ENCODE results near the gene KLHL4. TPM values are rescaled to one million over a fixed set of nuclear protein-coding genes. Genes with fewer than 3 reads are reported as not detected.
"Not testable (repeated sequence)": the region's sequence is repeated elsewhere in the genome, so short reads cannot be mapped to it uniquely, and the experiment has no call there.

The KLHL4 gene
- total RNA-seq, 2 experiments from 2014 or later: 0.10 TPM; not detected in 1

DNA sequence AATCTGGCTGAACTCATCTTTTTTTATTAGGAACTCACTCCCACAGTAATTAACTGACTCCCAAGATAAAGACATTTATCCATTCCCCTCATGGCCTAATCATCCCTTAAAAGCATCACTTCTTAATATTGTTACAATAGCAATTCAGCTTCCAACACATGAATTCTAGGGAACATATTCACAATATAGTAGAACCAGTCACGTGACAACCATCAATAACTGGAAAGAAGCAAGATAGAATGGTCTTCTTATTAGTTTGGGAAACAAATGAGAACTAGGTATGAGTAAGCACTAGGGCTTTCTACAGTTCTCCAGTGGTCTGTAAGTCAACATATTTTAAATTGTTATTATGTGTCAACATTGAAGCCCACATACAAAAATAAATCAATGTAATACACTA lies 170.1 kb downstream of the KLHL4 start:
- POLR2A ChIA-PET: no interaction called here
- no peaks in the 10 kb centered on the region for H3K36me3 Mint-ChIP-seq
- CTCF ChIA-PET: no interaction called here
- H3K27ac Mint-ChIP-seq: no peak overlapping the region
- H3K9me3 Mint-ChIP-seq: no peaks in the 10 kb centered on the region
- no peaks in the 10 kb centered on the region for H3K4me1 Mint-ChIP-seq (ENCODE audit: low read depth)
- intact Hi-C loops (cut with micrococcal nuclease): no loop called here
- no peaks in the 10 kb centered on the region for H3K27me3 Mint-ChIP-seq
- H3K4me3 Mint-ChIP-seq: no peak overlapping the region
- no peak for DNase-seq

DNA sequence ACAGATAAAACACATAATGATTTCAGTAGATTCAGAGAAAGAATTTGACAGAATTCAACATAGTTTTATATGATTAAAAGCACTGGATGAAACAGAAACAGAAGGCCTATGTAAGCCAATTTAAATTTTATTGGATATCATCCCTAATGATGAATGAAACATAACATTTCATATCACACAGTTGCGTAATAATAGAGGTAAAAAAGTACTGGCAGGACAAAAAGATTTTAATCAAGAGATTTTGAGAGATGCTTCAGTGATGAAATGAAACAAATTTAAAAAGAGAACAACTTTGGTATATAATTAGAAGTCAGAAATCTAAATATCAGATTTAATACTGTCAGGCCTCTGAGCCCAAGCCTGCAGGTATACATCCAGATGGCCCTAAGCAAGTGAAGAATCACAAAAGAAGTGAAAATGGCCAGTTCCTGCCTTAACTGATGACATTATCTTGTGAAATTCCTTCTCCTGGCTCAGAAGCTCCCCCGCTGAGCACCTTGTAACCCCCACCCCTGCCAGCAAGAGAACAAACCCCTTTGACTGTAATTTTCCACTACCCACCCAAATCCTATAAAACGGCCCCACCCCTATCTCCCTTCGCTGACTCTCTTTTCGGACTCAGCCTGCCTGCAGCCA lies 170.6 kb downstream of the KLHL4 start:
- DNase-seq; H3K27me3 Mint-ChIP-seq; H3K36me3 Mint-ChIP-seq; H3K27ac Mint-ChIP-seq; CTCF ChIA-PET; H3K4me1 Mint-ChIP-seq (ENCODE audit: low read depth); H3K4me3 Mint-ChIP-seq; H3K9me3 Mint-ChIP-seq; intact Hi-C loops (cut with micrococcal nuclease); POLR2A ChIA-PET: not testable (repeated sequence)

DNA sequence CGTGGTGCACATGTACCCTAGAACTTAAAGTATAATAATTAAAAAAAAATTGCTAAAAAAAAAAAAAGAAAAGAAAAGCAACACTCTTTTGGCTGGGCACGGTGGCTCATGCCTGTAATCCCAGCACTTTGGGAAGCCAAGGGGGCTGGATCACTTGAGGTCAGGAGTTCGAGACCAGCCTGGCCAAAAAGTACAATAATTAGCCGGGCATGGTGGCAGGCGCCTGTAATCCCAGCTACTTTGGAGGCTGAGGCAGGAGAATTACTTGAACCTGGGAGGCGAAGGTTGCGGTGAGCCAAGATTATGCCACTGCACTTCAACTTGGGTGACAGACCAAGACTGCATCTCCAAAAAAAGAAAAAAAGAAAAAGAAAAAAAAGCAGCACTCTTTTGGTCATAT lies 171.6 kb downstream of the KLHL4 start:
- H3K4me1 Mint-ChIP-seq (ENCODE audit: low read depth); H3K9me3 Mint-ChIP-seq; H3K4me3 Mint-ChIP-seq; H3K27me3 Mint-ChIP-seq; intact Hi-C loops (cut with micrococcal nuclease); H3K27ac Mint-ChIP-seq; DNase-seq; CTCF ChIA-PET; POLR2A ChIA-PET; H3K36me3 Mint-ChIP-seq: not testable (repeated sequence)

DNA sequence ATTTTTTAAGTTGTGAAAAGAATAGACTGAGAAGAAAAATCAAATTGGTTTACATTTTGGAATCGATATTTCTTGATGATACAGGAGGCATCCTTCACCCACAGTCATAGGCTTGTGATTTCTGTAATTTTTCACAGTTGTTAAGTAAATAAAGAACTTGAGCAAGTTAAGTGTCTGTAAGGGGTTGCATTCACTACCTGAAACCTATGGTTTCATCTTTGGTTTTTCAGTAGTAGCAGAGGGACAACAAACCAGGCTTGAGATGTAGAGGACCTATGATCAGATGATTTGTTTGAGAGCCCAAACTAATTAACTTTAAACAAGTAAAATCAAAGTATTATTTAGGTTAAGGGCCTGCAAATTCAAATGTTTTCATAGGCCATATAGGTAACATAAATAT lies 175.6 kb downstream of the KLHL4 start:
- Mint-ChIP-seq H3K4me1 (ENCODE audit: low read depth) (no peaks in the 10 kb centered on the region), H3K36me3 (no peaks in the 10 kb centered on the region), H3K27me3 (no peaks in the 10 kb centered on the region), H3K4me3 (no peak overlapping the region), H3K27ac (no peak overlapping the region), H3K9me3 (no peaks in the 10 kb centered on the region)
- intact Hi-C loops (cut with micrococcal nuclease): no loop called here
- POLR2A ChIA-PET: no interaction called here
- CTCF ChIA-PET: no interaction called here
- no peak for DNase-seq

DNA sequence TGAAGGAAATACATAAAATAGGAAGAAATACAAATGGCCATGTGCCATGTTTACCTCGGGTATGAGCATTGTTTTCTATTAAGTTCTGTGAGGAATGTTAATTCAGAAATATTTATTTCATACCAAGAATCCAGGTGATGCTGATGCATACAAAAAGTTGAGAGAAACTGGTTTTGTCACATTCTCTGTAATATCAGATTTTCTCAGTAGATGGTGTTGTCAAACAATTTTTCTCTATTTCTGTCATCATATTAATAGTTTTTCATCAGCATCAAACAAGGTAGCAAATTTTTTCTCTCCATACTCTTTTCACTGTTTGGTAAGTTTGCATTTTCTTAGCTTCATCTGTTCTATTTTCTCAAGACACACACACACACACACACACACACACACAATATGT lies 179.8 kb downstream of the KLHL4 start:
- Mint-ChIP-seq H3K4me3 (no peak overlapping the region), H3K9me3 (no peaks in the 10 kb centered on the region), H3K4me1 (ENCODE audit: low read depth) (no peaks in the 10 kb centered on the region), H3K27ac (no peak overlapping the region), H3K27me3 (no peaks in the 10 kb centered on the region), H3K36me3 (no peaks in the 10 kb centered on the region)
- DNase-seq: no peak
- POLR2A ChIA-PET: no interaction called here
- intact Hi-C loops (cut with micrococcal nuclease): no loop called here
- CTCF ChIA-PET: no interaction called here

DNA sequence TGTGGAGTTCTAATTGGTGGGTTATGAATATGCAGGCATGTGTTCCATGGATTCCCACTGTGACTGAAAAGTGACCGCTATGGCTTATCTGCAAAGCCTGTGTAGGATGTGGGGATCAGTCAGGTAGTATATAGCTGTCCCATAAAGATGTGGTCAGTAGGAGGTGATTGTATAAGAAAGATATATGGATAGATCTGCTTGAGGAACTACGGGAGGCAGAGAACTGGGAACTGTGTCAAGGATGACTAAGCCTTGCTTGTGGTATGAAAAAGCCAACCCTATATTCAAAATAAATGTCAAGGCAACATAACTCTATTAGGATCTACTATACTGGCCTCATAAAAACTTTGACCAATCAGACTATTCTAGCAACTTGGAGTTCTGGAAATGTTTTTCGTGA lies 185.2 kb downstream of the KLHL4 start:
- ChIA-PET CTCF (no interaction called here), POLR2A (no interaction called here)
- H3K9me3 Mint-ChIP-seq: peaks cover 9% of the 10 kb centered on the region
- H3K4me3 Mint-ChIP-seq: no peak overlapping the region
- no peaks in the 10 kb centered on the region for H3K36me3 Mint-ChIP-seq
- no peak overlapping the region for H3K27ac Mint-ChIP-seq
- no peaks in the 10 kb centered on the region for H3K4me1 Mint-ChIP-seq (ENCODE audit: low read depth)
- H3K27me3 Mint-ChIP-seq: no peaks in the 10 kb centered on the region
- DNase-seq: no peak
- intact Hi-C loops (cut with micrococcal nuclease): no loop called here

DNA sequence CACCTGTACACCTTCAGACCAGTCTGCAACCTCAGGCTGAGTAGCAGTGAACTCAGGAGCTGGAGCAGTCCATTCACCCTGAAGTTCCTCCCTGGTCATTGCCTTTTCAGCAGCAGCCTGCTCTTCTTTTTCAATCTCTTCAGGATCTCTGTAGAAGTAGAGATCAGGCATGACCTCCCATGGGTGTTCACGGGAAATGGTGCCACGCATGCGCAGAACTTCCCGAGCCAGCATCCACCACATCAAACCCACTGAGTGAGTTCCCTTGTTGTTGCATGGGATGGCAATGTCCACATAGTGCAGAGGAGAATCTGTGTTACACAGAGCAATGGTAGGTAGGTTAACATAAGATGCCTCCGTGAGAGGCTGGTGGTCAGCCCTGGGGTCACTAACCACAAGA lies 185.9 kb downstream of the KLHL4 start:
- H3K4me1 Mint-ChIP-seq (ENCODE audit: low read depth); H3K4me3 Mint-ChIP-seq; DNase-seq; H3K36me3 Mint-ChIP-seq; H3K9me3 Mint-ChIP-seq; intact Hi-C loops (cut with micrococcal nuclease); CTCF ChIA-PET; H3K27me3 Mint-ChIP-seq; POLR2A ChIA-PET; H3K27ac Mint-ChIP-seq: not testable (repeated sequence)

DNA sequence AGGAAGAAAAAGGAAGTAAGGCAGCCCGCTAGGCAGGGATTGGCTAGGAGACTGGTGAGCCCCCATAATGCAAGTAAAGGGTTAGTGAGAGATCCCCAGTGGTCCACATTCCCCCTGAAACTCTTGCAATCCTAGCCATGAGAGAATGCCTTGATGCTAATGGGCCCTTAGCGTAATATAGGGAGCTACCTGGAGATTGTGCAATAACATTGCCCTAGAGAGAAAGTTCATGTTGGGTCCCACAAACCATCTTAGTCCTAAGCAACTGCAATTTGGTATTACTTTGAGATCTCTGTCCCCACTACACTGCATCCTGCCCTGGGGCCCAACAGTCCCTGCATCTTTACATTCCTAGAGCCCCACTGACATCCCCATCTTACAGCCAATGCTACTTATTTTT lies 188.5 kb downstream of the KLHL4 start:
- intact Hi-C loops (cut with micrococcal nuclease): no loop called here
- peaks cover 9% of the 10 kb centered on the region for H3K9me3 Mint-ChIP-seq
- no peaks in the 10 kb centered on the region for H3K27me3 Mint-ChIP-seq
- H3K4me1 Mint-ChIP-seq (ENCODE audit: low read depth): no peaks in the 10 kb centered on the region
- POLR2A ChIA-PET: no interaction called here
- no peak overlapping the region for H3K27ac Mint-ChIP-seq
- CTCF ChIA-PET: no interaction called here
- no peak overlapping the region for H3K4me3 Mint-ChIP-seq
- no peaks in the 10 kb centered on the region for H3K36me3 Mint-ChIP-seq
- DNase-seq: no peak

DNA sequence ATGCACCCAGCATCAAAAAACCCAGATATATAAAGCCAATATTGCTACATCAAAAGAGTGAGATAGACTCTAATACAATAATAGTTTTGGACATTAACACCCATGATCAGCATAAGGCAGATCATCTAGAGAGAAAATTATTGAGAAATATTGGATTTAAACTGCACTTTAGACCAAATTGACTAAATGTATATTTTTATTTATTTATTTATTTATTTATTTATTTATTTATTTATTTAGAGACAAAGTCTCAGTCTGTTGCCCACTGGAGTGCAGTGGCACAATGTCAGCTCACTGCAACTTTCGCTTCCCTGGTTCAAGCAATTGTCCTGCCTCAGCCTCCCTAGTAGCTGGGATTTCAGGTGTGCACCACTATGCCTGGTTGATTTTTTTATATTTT lies 193.0 kb downstream of the KLHL4 start:
- Mint-ChIP-seq H3K9me3 (peaks cover 14% of the 10 kb centered on the region), H3K4me1 (ENCODE audit: low read depth) (no peaks in the 10 kb centered on the region), H3K27ac (no peak overlapping the region), H3K27me3 (no peaks in the 10 kb centered on the region), H3K36me3 (no peaks in the 10 kb centered on the region), H3K4me3 (no peak overlapping the region)
- intact Hi-C loops (cut with micrococcal nuclease): no loop called here
- ChIA-PET POLR2A (no interaction called here), CTCF (no interaction called here)
- no peak for DNase-seq
